ENCODE measurements around the gene EXTL1.

EXTL1 gene

DNA sequence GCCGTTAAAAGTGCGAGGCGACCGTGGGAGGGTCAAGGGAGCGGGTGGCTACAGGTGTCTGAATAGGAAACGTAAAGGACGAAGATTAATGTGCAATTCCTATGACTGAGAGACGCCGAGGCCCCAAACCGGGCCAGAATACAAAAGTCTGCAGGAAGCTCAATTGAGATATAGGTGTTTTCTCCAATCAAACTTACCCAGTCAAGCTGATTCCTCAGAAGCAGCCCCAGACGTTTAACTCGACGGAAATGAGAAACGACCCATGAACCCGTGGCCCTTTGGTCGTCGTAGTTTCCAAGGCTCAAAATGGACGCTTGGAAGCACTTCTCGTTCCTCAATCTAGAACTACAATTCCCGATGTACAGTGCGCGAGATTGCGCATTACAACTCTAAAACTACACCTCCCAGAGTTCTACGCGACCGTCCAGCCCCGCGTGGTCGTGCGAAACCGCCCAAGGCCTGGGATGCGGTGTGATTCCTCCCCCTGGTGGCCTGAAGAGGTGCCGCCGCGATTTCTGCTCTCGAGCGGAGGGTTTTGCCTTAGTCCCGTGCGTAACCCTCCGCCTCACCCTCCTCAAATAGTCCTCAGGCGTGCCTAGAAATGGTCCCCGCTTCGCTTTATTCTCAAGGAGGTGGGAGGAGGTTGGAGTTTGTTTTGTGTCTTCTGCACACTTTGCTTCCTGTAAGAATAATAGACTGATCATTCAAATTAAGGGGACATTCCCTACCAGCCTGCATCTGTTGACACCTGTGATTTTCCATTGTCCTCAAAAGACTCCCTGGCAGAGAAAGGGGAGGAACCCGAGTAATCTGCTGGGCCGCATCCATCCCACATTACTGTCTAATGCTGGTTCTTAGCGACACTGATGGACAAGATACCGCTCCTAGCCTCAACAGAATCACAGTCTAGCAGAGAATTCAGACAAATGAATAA, 23.5 kb upstream of the EXTL1 start, which contains the start of gene PAFAH2:
TSS of gene PAFAH2 (minus strand) at position 236 of the 934 bp plus-strand sequence. CDS start 7,247 bp downstream, outside the sequence.
- peak; percentile 97 for DNase-seq

- no peak for DNase-seq
These were observed 22.4 kb upstream of the EXTL1 start for GRCh38 chr1:25999041-25999800.

GRCh38 chr1:26003262-26003661, 18.3 kb upstream of the EXTL1 start:
- DNase-seq = no peak

DNA sequence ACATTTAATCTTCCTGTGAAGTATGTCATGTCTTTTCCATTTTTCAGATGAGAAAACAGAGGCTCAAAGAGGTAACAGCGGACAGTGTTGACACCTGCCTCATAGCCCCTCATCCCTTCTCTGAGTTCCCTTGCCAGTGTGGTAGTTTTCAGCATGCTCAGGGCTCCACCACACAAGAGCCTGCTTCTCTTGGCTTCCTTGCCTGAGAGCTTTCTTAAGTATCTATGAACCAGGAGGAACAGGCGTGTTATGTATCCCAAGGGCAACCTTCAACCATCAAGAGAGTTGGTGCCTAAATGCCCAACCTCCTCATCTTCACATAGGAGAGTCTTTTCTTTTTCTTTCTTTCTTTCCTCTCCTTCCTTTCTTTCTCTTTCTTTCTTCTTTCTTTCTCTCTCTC, 17.8 kb upstream of the EXTL1 start:
- DNase-seq = no peak

GRCh38 chr1:26005434-26006105, 16.0 kb upstream of the EXTL1 start:
- no peak for DNase-seq

GRCh38 chr1:26006710-26007109, 14.9 kb upstream of the EXTL1 start:
- DNase-seq = no peak

DNA sequence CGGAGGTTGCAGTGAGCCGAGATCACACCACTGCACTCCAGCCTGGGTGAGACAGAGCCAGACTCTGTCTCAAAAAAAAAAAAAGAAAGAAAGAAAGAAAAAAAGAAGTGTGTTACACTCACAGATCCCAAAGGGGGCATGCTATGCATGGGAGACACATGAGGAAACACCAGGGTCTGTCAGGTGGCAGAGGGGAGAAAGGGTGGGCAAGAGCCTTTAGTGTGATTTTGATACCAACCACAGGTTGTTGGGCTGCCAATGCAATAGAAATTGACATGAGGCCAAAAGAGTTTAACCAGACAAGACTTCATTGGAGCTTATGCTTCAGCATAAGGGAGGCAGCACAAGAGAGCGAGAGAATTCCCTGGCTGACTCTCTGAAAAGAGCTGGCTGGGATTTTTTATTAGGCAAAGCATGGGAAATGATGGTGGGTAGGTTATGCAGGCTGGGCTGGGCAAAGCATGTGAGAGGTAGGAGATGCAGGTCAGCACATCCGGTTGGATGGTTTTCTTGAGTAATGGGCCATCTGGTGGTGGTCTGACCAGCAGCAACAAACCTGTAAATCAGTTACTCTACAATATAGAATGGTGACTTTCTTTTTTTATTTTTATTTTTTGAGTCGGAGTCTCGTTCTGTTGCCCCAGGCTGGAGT, 11.7 kb upstream of the EXTL1 start:
- DNase-seq = no peak

- no peak for DNase-seq
These were observed 10.8 kb upstream of the EXTL1 start for GRCh38 chr1:26010825-26011224.

GRCh38 chr1:26012864-26013263, 8.7 kb upstream of the EXTL1 start:
- no peak for DNase-seq

- DNase-seq = no peak
These were observed 7.4 kb upstream of the EXTL1 start for GRCh38 chr1:26014179-26014578.

DNA sequence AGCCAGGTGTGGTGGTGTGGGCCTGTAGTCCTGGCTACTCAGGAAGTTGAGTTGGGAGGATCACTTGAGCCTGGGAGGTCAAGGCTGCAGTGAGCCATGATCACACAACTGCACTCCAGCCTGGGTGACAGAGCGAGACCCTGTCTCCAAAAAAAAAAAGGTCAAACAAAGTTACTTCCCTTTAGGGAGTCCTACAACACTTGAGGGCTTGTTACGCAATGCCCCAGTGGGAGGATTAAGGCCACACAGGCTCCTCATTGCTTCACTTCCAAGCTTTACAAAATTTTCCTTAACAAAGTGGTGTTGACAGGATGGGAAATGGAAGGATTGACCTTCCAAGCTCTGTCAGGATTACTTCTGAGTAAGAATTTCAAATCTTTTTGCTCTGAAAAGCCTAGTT, 6.2 kb upstream of the EXTL1 start:
- no peak for DNase-seq

- no peak for DNase-seq
These were observed 5.2 kb upstream of the EXTL1 start for GRCh38 chr1:26016258-26016952.

GRCh38 chr1:26016953-26017545, 4.5 kb upstream of the EXTL1 start:
- DNase-seq = no peak

GRCh38 chr1:26017606-26018005, 4.0 kb upstream of the EXTL1 start:
- DNase-seq = no peak

DNA sequence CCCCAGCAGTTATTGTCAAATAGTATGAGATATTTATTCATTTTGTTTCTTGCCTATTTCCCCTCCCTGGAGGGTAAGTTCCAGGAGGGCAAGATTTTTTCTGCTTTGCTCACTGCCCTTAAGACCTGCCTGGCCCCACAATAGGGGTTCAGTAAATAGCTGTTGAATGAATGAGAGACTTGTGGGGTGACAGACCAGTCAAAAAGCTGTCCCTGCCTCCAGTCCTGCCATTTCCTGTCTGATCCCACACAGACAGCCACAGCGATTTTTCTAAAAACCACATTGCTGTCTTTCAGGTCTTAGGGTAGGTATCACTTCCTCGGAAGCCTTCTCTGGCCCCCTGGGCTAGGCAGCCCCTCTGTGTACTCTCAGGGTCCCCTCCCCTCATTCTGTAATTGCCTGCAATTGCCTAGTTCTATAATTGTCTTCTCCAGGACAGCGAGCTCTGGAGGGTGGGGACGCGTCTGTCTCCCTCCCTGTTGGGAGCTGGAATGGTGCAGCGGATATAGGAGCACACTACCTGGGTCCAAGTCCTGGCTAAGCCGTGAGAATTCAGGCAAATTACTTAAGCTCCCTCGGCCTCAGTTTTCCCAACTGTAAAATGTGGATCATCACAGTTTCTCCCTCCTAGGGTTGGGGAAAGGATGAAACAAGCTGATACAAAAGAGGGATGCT, 1.8 kb upstream of the EXTL1 start:
- no peak for DNase-seq

DNA sequence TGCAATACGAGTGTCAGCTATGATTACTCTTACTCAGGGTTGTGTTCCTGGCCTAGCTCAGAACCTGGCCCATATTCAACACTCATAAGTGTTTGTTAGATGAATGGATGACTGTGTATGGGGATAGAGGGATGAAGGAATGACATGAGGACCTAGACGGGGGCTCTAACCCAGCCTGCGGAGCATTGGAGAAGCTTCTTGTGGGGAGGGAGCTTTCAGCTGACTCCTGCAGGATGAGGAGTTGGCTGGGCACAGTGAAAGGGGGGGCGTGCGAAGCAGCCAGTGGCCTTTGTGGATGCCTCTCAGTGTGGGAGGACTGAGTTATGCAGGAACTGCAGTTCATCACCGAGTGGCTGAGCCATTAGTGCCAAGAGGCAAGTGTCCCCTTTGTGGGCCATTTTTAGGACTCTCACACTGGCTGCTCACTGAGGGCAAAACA, 1.2 kb upstream of the EXTL1 start:
- DNase-seq = no peak

GRCh38 chr1:26020941-26021646, 481 bp upstream of the EXTL1 start:
- no peak for DNase-seq

- DNase-seq = no peak
These were observed 817 bp downstream of the EXTL1 start for GRCh38 chr1:26022404-26022779.

DNA sequence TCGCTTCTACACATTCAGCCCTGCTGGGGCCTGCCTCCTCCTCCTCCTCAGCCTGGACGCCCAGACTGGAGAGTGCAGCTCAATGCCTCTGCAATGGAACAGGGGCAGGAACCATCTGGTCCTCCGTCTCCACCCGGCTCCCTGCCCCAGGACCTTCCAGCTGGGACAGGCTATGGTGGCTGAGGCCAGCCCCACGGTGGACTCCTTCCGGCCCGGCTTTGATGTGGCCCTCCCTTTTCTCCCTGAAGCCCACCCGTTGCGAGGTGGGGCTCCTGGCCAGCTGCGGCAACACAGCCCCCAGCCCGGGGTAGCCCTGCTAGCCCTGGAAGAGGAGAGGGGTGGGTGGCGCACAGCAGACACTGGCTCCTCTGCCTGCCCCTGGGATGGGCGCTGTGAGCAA, 1.4 kb downstream of the EXTL1 start:
- DNase-seq = no peak

DNA sequence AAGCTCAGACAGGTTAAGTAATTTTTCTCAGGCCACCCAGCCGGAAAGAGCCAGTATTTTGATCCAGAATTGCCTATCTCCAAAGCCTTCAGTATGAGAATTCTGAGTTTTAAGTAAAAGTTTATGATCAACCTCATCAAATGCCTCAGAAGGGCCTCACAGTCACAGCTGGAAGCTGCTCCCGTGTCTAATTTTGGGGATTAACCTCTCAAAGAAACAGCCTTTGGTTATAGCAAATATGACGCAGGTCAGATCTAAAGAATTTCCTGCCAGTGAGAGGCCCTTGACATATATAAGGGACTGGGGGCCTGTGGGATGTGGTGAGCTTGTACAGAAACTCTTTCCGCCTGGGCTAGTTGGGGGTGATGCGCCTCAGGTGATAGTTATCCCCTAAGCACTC, 2.3 kb downstream of the EXTL1 start:
- no peak for DNase-seq

DNA sequence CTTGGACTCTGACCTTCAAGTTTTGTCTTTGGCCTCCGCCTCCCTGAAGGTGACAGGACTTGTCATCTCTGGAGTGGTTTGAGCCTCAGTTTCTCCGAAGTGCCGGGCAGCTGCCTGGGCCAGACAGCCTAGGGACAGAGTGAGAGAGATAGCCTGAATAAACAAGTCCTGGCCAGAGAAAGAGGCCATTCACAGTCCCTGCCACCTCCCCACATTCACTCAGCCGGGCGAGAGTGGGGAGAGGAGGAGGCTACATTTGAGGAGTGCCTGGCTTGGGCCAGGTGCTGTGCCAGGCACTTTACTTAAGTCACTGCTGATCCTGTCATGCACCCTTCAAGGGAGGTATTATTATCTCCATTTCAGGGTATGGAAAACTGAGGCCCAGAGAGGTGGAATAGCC, 3.5 kb downstream of the EXTL1 start:
- no peak for DNase-seq

Measured in NCI-H1048 (cell line).